ENCODE data around the gene G6PC2. TPM values are rescaled to one million over a fixed set of nuclear protein-coding genes. Genes with fewer than 3 reads are reported as not detected.
A peak's percentile ranks its signal among the peaks of the same experiment; 100 is the strongest.

G6PC2 gene
- total RNA-seq (2021) (not detected in 2 replicates), Bru-seq, nascent RNA (not detected), BruChase-seq, experiment 1, labeled RNA remaining after a 2-hour chase (not detected), BruChase-seq, experiment 2, labeled RNA remaining after a 6-hour chase (not detected)
- long read RNA-seq, result 0 reads

GRCh38 chr2:168901003-168901402, at the start of gene G6PC2:
TSS of gene G6PC2 (plus strand) at chr2:168901291. CDS start at chr2:168901332, 41 bp downstream.
- POLR2A ChIA-PET (ENCODE audit: low non-redundant PET), result no interaction called here
- TF ChIP-seq CTCF (conservative IDR thresholded peaks at IDR 0.05; ENCODE audit: low read depth, low read length) (no peak), EZH2 (IDR thresholded peaks at IDR 0.05; ENCODE audit: borderline replicate concordance, low read depth, low read length, poor library complexity, severe bottlenecking) (no peak)
- CTCF ChIA-PET, result no interaction called here
- H3K4me3 ChIP-seq (ENCODE audit: low read depth, low read length, poor library complexity, severe bottlenecking), result no peak within 1 kb of the TSS
- H3K27me3 ChIP-seq (replicated peaks; ENCODE audit: insufficient read depth, low read depth, low read length, poor library complexity), result peaks cover 4% of the 10 kb centered on the region
- no peaks in the 10 kb centered on the region for H3K36me3 ChIP-seq (ENCODE audit: insufficient read depth, low read length, poor library complexity, severe bottlenecking)
- intact Hi-C loops (cut with micrococcal nuclease; ENCODE audit: unreplicated experiment), result no loop called here
- no peaks in the 10 kb centered on the region for H3K4me1 ChIP-seq (ENCODE audit: insufficient read depth, low read length, poor library complexity, severe bottlenecking)
- no peaks in the 10 kb centered on the region for H3K9me3 ChIP-seq (ENCODE audit: low read depth, low read length, poor library complexity, severe bottlenecking)
- H3K27ac ChIP-seq (ENCODE audit: low read depth, low read length, poor library complexity, severe bottlenecking), result no peak within 1 kb of the TSS
- DNase-seq (ENCODE audit: low spot score), result no peak
- no TSS peak for BruUV-seq (replicated peaks)

DNA sequence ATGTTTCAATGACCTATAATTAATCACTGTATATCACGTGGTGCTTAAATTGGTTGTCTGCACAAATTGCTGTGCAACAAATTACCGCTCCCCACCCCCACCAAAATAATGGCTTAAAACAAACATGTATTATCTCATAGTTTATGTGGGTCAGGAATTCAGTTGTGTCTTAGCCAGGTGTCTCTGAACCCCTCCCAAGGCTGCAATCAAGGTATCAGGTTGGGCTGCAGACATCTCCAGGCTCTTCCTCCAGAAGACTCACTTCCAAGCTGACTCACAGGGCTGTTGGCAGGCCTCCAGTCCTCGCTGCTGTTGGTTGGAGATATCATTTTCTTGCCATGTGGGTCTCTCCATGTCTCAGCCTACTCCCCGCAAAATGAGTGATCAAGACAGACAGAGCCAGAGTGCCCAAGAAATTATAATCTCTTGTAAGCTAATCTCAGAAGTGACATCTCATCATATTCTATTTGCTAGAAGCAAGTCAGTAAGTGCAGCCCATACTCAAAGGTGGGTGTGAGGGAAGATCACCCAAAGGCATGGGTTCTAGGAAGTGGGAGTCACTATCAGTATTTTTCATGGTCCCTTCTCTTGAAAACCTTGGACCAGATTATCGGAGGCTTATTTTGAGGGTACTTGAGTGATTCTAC, 49.3 kb upstream of the G6PC2 start:
- intact Hi-C loops (cut with micrococcal nuclease; ENCODE audit: unreplicated experiment), result no loop called here
- BruUV-seq (replicated peaks), result no TSS peak
- no peaks in the 10 kb centered on the region for H3K36me3 ChIP-seq (ENCODE audit: insufficient read depth, low read length, poor library complexity, severe bottlenecking)
- ChIA-PET CTCF (no interaction called here), POLR2A (ENCODE audit: low non-redundant PET) (no interaction called here)
- no peak overlapping the region for H3K27ac ChIP-seq (ENCODE audit: low read depth, low read length, poor library complexity, severe bottlenecking)
- no peaks in the 10 kb centered on the region for H3K4me1 ChIP-seq (ENCODE audit: insufficient read depth, low read length, poor library complexity, severe bottlenecking)
- no peaks in the 10 kb centered on the region for H3K9me3 ChIP-seq (ENCODE audit: low read depth, low read length, poor library complexity, severe bottlenecking)
- H3K4me3 ChIP-seq (ENCODE audit: low read depth, low read length, poor library complexity, severe bottlenecking), result no peak overlapping the region
- no peaks in the 10 kb centered on the region for H3K27me3 ChIP-seq (replicated peaks; ENCODE audit: insufficient read depth, low read depth, low read length, poor library complexity)
- peak; percentile 45 for DNase-seq (ENCODE audit: low spot score)
- TF ChIP-seq EZH2 (IDR thresholded peaks at IDR 0.05; ENCODE audit: borderline replicate concordance, low read depth, low read length, poor library complexity, severe bottlenecking), result no peak
- no peak for TF ChIP-seq CTCF (conservative IDR thresholded peaks at IDR 0.05; ENCODE audit: low read depth, low read length)

- no TSS peak for BruUV-seq (replicated peaks)
- Histone ChIP-seq H3K4me1 (ENCODE audit: insufficient read depth, low read length, poor library complexity, severe bottlenecking) (no peaks in the 10 kb centered on the region), H3K4me3 (ENCODE audit: low read depth, low read length, poor library complexity, severe bottlenecking) (no peak overlapping the region), H3K27ac (ENCODE audit: low read depth, low read length, poor library complexity, severe bottlenecking) (no peak overlapping the region), H3K36me3 (ENCODE audit: insufficient read depth, low read length, poor library complexity, severe bottlenecking) (no peaks in the 10 kb centered on the region), H3K27me3 (replicated peaks; ENCODE audit: insufficient read depth, low read depth, low read length, poor library complexity) (no peaks in the 10 kb centered on the region), H3K9me3 (ENCODE audit: low read depth, low read length, poor library complexity, severe bottlenecking) (no peaks in the 10 kb centered on the region)
- ChIA-PET CTCF (no interaction called here), POLR2A (ENCODE audit: low non-redundant PET) (no interaction called here)
- no peak for TF ChIP-seq CTCF (conservative IDR thresholded peaks at IDR 0.05; ENCODE audit: low read depth, low read length)
- TF ChIP-seq EZH2 (IDR thresholded peaks at IDR 0.05; ENCODE audit: borderline replicate concordance, low read depth, low read length, poor library complexity, severe bottlenecking), result no peak
- intact Hi-C loops (cut with micrococcal nuclease; ENCODE audit: unreplicated experiment), result no loop called here
- no peak for DNase-seq (ENCODE audit: low spot score)
These were observed 48.6 kb upstream of the G6PC2 start for GRCh38 chr2:168852481-168852880.
